CD4-positive, alpha-beta T cell treated with Interferon gamma for 1 hour (primary cell): ENCODE results near the gene GALNTL6.

Experiments used
- DNase-seq: peaks from one replicate; pipeline ENCODE4 v3.0.0-alpha.2; 2020

The GALNTL6 gene

GRCh38 chr4:172596206-172596605 is 783.0 kb downstream of the GALNTL6 start:
- no peak for DNase-seq

DNA sequence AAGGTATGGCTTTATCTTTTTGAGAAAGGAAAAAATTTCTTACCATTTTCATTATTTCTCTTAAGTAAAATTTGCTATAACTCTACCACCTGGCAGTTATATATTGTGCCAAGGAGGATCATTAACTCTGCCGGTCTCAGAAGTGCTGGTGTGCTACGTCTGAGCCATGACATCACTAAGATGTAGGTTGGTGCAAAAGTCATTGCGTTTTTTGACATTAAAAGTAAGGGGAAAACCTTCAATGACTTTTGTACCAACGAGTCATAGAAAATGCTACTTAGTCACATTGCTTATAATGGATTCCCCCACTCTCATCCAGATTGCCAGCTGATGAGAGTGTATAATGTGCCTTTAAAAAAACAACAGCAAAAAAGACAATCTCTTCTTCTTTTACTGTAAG is 786.4 kb downstream of the GALNTL6 start:
- DNase-seq = no peak

DNA sequence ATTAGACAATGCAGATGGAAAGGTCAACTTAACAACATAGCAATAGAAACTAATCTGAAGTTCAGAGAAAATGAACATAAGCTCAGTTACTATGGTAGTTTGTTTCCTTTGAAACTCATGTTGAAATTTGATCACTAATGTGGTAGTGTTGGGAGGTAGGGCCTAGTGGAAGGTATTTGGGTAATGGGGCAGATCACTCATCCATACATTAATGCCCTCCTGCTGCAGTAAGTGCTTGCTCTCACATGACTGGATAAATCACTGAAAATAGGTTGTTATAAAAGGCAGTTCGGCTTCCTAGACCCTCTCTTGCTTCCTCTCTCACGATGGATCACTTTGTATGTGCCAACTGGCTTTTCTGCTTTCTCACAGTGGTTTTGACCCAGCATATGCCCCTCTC is 788.0 kb downstream of the GALNTL6 start:
- DNase-seq = no peak

- no peak for DNase-seq
These were observed 806.0 kb downstream of the GALNTL6 start for GRCh38 chr4:172619218-172619617.

DNA sequence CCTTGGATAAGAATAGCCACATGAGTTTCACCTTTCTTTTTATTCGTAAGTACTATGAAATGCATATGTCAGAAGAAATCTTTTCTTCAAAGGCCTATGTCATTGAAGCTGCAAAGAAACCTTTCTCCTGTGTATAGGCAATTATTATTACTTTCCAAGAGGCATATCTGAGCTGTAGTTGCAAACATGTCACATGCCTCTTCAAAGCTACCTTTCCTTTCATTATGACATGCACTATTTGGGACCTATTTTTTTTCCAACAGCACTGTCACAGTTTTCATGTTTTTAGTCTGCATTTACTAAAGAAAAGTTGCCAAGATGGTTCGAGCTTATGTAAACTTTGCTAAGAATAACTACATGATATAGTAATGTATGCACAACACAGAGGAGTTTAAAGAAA is 806.6 kb downstream of the GALNTL6 start:
- DNase-seq = no peak

DNA sequence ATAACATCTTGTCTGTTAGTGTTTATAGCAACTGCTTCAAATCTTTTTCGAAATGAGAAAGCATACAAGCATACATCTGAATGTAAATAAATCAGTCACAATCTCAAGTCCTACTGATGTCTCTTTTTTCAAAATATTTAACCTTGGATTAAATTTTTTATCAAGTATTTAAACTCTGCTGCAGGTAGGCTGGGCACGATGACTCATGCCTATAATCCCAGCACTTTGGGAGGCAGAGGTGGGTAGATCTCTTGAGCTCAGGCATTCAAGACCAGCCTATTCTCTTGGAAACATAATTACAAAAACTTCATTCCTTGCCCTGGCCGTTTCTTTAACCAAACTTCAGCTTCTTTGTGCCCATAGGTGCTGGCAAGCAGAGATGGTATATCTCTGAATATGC is 815.1 kb downstream of the GALNTL6 start:
- DNase-seq = no peak

DNA sequence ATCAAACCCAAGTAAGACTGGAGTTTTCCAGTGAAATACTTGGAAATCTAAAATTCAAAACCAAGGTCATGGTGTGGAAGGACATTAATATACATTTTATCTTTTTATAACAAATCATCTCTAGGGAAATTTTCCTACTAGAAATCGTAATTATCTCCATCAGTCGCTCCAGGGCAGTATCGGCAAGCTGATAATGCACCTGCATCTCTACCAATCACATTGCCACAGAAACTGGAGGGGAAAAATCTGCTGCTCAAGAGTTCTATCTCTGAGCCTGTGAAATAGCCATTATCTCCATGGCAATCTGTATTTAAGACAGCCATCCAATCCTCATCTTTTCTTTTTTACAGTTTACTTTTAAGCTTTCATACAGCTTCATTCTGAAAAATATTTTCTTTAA is 817.1 kb downstream of the GALNTL6 start:
- no peak for DNase-seq

GRCh38 chr4:172631832-172632231 is 818.6 kb downstream of the GALNTL6 start:
- DNase-seq = no peak

GRCh38 chr4:172648471-172648870 is 835.3 kb downstream of the GALNTL6 start:
- DNase-seq = no peak

DNA sequence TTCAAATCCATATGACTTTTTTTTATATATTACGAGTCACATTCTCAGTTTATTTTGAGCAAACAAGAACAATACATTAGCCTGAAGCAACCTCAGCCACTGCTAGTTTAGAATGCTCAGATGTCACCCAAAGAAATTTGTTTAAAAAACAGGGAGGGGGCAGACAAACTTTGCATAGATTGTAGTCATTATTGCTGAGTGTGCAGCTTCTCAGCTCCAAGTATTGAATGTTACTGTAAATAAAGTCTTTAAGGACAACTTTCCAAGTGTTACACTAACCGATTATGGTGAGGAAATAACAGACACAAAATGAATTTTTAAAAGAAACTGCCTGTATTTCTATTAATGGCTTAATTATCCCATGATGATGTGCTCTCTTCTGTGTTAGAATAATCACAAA is 835.9 kb downstream of the GALNTL6 start:
- no peak for DNase-seq

DNA sequence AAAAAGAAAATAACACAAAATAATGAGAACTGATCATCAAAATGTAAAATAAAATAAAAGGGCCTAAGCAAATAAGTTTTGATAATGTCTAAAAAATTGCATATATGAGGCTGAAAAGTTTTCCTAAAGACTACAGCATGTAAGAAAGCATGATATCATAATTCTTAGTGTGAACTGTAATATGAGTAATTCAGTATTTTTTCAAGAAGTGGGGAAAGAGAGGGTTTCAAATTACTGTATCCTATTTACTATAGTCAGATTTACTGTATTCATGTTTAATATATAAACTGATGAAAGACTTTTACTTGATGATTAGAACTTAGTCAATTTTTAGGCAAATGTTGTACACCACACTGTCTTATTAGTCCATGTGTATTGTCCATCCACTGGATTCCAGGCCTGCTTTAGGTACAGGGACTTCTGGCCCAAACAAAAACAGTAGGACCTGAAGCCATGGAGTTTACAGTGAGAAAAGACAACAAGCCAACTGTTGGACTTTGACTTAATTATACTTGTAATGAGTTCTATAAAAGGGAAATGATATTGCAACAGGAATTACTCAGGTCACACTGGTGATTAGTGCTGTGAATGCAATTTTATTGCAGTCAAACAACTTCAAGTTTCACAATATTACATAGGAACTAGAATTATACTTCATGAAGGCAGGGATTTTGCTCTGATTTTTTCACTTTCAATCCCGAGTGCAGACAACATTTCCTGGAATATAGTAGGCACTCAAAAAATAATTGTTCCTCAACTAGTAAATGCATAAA is 837.7 kb downstream of the GALNTL6 start:
- no peak for DNase-seq

- DNase-seq = no peak
These were observed 838.8 kb downstream of the GALNTL6 start for GRCh38 chr4:172651961-172652360.

DNA sequence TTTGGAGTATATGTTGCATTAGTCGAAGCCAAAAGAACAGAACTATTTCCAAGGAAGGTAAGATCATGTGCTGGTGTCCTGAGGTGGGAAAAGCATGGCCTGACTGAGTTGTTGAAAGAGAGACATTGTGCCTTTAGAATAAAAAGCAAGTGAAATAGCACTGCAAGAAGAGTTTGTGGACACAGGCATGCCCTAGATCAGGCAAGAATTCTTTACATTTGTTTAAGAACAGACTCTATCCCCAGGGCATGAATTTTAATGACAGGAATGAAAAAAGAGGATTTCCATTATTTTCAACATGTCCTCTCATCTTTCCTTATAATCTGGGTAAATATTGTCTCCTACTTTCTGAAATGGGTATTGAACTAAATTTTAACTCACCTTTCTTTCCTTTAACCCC is 839.2 kb downstream of the GALNTL6 start:
- no peak for DNase-seq

DNA sequence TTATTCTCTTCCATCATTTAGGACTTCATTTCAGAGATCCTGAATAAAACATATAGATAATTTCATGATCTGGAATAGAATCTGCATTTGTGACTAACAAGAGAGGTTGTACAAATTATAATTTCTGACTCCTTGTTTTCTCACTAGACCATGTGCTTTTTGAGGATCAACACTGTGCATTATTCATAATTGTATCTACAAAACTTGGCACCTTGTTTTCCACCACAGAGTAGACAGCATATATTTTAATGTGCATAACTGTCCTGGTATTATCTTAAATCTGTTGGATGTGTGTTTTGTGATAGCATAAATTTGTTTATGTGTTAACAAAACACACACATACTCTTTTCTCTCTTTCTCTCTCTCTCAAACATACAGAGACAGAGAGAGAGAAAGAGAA is 840.5 kb downstream of the GALNTL6 start:
- no peak for DNase-seq

DNA sequence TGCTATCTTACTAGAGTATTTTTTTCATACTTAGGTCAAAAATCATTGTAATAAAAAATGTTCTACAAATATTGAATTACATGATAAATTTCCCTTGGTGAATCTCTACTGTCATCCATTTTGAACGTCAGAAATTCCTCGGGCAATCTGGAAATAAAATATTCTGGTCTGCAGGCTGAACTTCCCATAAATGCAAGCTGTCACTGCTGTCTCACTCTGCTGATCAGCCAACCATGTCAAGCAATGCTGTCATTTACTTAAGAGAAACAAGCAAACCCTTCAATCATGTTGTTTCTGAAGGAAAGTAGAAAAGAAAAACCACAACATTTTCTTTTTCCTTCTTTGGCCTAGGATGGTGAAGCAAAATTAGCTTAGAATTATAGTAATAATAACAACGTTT is 841.3 kb downstream of the GALNTL6 start:
- DNase-seq = no peak

- no peak for DNase-seq
These were observed 842.9 kb downstream of the GALNTL6 start for GRCh38 chr4:172656055-172656454.

DNA sequence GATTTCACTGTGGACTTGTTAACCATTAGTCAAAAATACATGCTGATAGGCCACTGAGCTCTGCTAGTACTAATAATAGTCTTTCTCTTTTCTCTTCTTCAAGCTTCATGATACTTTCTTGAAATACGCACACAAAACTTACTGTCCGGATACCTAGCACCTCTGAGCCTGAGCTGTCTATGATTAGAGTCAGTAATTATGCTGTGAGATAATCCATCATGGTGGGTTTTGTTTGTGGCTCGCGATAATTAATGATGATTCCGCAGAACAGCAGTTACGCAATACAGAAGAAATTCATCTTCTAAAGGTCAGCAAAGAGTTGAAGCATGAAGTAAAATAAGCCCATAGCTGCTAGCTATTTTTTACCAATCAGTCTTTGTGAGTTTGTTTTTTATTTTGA is 843.9 kb downstream of the GALNTL6 start:
- DNase-seq = no peak

- DNase-seq = no peak
These were observed 847.0 kb downstream of the GALNTL6 start for GRCh38 chr4:172660251-172660650.

- DNase-seq = no peak
These were observed 848.9 kb downstream of the GALNTL6 start for GRCh38 chr4:172662113-172662512.

- no peak for DNase-seq
These were observed 853.6 kb downstream of the GALNTL6 start for GRCh38 chr4:172666711-172667368.

- no peak for DNase-seq
These were observed 861.6 kb downstream of the GALNTL6 start for GRCh38 chr4:172674811-172675210.

GRCh38 chr4:172675232-172675631 is 862.0 kb downstream of the GALNTL6 start:
- no peak for DNase-seq

DNA sequence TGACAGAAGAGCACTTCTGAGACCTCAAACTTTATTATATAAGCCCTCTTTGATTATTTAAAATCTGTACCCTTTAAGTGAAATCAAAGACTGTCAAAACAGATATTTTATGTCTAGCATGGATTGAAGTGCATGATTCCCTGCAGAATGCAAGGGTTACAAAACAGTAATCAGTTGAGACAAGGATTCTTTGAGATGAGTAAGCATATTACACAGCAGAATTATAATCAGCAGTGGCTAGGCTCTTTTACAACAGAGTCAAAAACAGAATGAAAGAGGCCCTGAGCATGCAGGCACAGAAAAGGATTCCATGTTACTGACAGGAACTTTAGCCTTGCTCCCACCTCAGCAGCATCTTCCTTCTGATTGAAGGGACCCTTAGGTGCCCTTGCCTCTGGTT is 867.5 kb downstream of the GALNTL6 start:
- no peak for DNase-seq

GRCh38 chr4:172683021-172683420 is 869.8 kb downstream of the GALNTL6 start:
- no peak for DNase-seq

GRCh38 chr4:172686021-172686420 is 872.8 kb downstream of the GALNTL6 start:
- DNase-seq = no peak
